Pancreas (tissue), 10 donors: Measurements from ENCODE around the gene ZDHHC22. TPM values are rescaled to one million over a fixed set of nuclear protein-coding genes. Genes with fewer than 3 reads are reported as not detected.

ENCODE experiments used
- ATAC-seq, 4 donors: fragments of 200-7000 bp; cut with Tn5 transposase; one replicate each; pipeline versions ENCODE4 v1.8.0 to v1.9.1; 2020; ENCODE audit warnings: mild to moderate bottlenecking in 4 of 4, moderate library complexity in 4 of 4
- DNase-seq, 6 donors: peaks; one replicate each; pipeline ENCODE4 v3.0.0-alpha.2; 2020
- FAIRE-seq: peaks from 2 replicates; lab custom pipeline; 2012; peaks lifted over from hg19 to GRCh38; lab: Jason Lieb, UNC
- H3K27ac ChIP-seq, 4 donors: fragments of 200-600 bp; sonication (generic); 1 replicate in 3 of 4; 2 replicates in 1 of 4; pipeline versions ENCODE4 v1.5.0 to v1.8.0; 2020
- H3K27me3 ChIP-seq, 4 donors: fragments of 200-600 bp; one replicate each; pipeline ENCODE4 v1.8.0; 2021
- H3K36me3 ChIP-seq, 3 donors: fragments of 200-600 bp; sonication (generic) in 1 of 3; one replicate each; pipeline versions ENCODE4 v1.5.0 to v1.8.0; 2020 to 2021
- H3K4me1 ChIP-seq, 3 donors: fragments of 200-600 bp; one replicate each; pipeline ENCODE4 v1.8.0; 2021
- H3K4me3 ChIP-seq, 4 donors: fragments of 200-600 bp; sonication (generic) in 2 of 4; one replicate each; pipeline versions ENCODE4 v1.5.0 to v1.8.0; 2020 to 2021
- H3K9me3 ChIP-seq, 4 donors: fragments of 200-600 bp; one replicate each; pipeline ENCODE4 v1.8.0; 2021
- CTCF ChIP-seq, 4 donors: fragments of 200-600 bp; sonication (generic) in 3 of 4; IDR thresholded peaks; one replicate each; pipeline versions ENCODE4 v1.5.0 to v1.8.0; 2021; ENCODE audit warnings: antibody characterized with exemption in 4 of 4
- WGBS, 2 donors: extraction: QIAGEN DNeasy Blood & Tissue Kit; methylation state at CpG; one replicate each; pipeline ENCODE4 v1.1.7; 2013; 5-methylcytosine and 5-hydroxymethylcytosine counted together
- intact Hi-C, 3 donors: fragments of 100-400 bp; cut with DNase I; formaldehyde crosslinking; loops; one replicate each; pipeline versions ENCODE4 v1.11.1 to v1.14.2; 2022
- polyA plus RNA-seq, 2 donors: library from polyadenylated mRNA; stranded (reverse); fragments of 200-250 nt; gene quantifications; one replicate each; pipeline ENCODE4 v1.2.3, GENCODE V29; 2013
- total RNA-seq, 6 donors: library from RNA; stranded (reverse); fragmentation: NEBNext Ultra II Directional in 4 of 6; extraction: Animal tissue kit (Norgen Biotek cat#: 25700) in 4 of 6; gene quantifications; one replicate each; pipeline versions ENCODE4 v1.2.1 to v1.2.4, GENCODE V29; 2021 to 2023
- donor health status: healthy with polysubstance abuse.
- donor health status: DM: no; HTN: no; CAD: no; lungs with moderate emphysema.
- donor health status: DM: no; HTN: no; CAD: no.
- donor health status: control.
- donor health status: control.
- donor health status: Bipolar disorder and iron deficiency.
- donor health status: DM: yes; HTN: yes; CAD: no.
- donor health status: DM: no; HTN: no; CAD: no.
- donor health status: DM: no; HTN: no; CAD: no.
- donor health status: DM: yes; HTN: yes; CAD: no.

The ZDHHC22 gene
- total and polyA plus RNA-seq, 8 donors: 0.04 to 0.19 (median 0.04) TPM; not detected in 5

GRCh38 chr14:77122526-77123125, 19.0 kb downstream of the ZDHHC22 start:
- Histone ChIP-seq H3K9me3 (no peaks in the 10 kb centered on the region), H3K4me3 (no peak overlapping the region), H3K4me1 (peaks cover 13 to 20% (median 15%) of the 10 kb centered on the region in 3 donors), H3K27me3 (no peaks in the 10 kb centered on the region), H3K36me3 (peaks cover 0 to 4% (median 0%) of the 10 kb centered on the region in 3 donors), H3K27ac (peak overlapping the region in 2 of 4 donors; percentile 3 to 33)
- intact Hi-C loops: no loop called here
- FAIRE-seq: no peak
- 68 to 79% methylated on average over 6 of the region's 6 CpGs for WGBS, 2 donors
- ATAC-seq: no peak
- DNase-seq: no peak
- TF ChIP-seq CTCF (IDR thresholded peaks at IDR 0.05): no peak

GRCh38 chr14:77120771-77121743, 20.5 kb downstream of the ZDHHC22 start:
- Histone ChIP-seq H3K9me3 (no peaks in the 10 kb centered on the region), H3K4me1 (peaks cover 13 to 20% (median 15%) of the 10 kb centered on the region in 3 donors), H3K27me3 (no peaks in the 10 kb centered on the region), H3K36me3 (peaks cover 0 to 4% (median 0%) of the 10 kb centered on the region in 3 donors), H3K27ac (no peak overlapping the region), H3K4me3 (no peak overlapping the region)
- ATAC-seq (no peak), FAIRE-seq (no peak), DNase-seq (no peak)
- intact Hi-C loops: no loop called here
- no peak for TF ChIP-seq CTCF (IDR thresholded peaks at IDR 0.05)
- WGBS, 2 donors: 75 to 78% methylated on average over 9 of the region's 9 CpGs

- WGBS, 2 donors: 92 to 93% methylated on average over 7 of the region's 7 CpGs
- ATAC-seq (no peak), FAIRE-seq (no peak), DNase-seq (no peak)
- no peaks in the 10 kb centered on the region for H3K27me3 ChIP-seq
- H3K36me3 ChIP-seq: peaks cover 0 to 4% (median 2%) of the 10 kb centered on the region in 3 donors
- TF ChIP-seq CTCF (IDR thresholded peaks at IDR 0.05): no peak
- intact Hi-C loops: no loop called here
- no peak overlapping the region for H3K27ac ChIP-seq
- no peaks in the 10 kb centered on the region for H3K9me3 ChIP-seq
- peaks cover 13 to 16% (median 15%) of the 10 kb centered on the region in 3 donors for H3K4me1 ChIP-seq
- no peak overlapping the region for H3K4me3 ChIP-seq
Observed at GRCh38 chr14:77119851-77120250, 21.7 kb downstream of the ZDHHC22 start.

- H3K4me3 ChIP-seq: no peak overlapping the region
- WGBS, 2 donors: 89 to 97% methylated on average over 2 of the region's 2 CpGs
- H3K27me3 ChIP-seq: no peaks in the 10 kb centered on the region
- no peaks in the 10 kb centered on the region for H3K9me3 ChIP-seq
- TF ChIP-seq CTCF (IDR thresholded peaks at IDR 0.05): no peak
- no peak for FAIRE-seq
- ATAC-seq: no peak
- intact Hi-C loops: no loop called here
- no peaks in the 10 kb centered on the region for H3K4me1 ChIP-seq
- H3K36me3 ChIP-seq: peaks cover 0 to 28% (median 4%) of the 10 kb centered on the region in 3 donors
- no peak for DNase-seq
- no peak overlapping the region for H3K27ac ChIP-seq
Observed at GRCh38 chr14:77116172-77116817, 25.3 kb downstream of the ZDHHC22 start.
